H1 (cell line): ENCODE results near the gene DEK. TPM values are rescaled to one million over a fixed set of nuclear protein-coding genes. Genes with fewer than 3 reads are reported as not detected.

Source experiments
- CTCF ChIA-PET: fragments of 300-600 bp; sonication (Branson Sonifier 250); formaldehyde crosslinking; loops from one replicate; lab custom pipeline; 2021; ENCODE audit not compliant: partially characterized antibody; lab: Charles Lee
- POLR2A ChIA-PET: fragments of 300-600 bp; sonication (Branson Sonifier 250); formaldehyde crosslinking; loops from one replicate; lab custom pipeline; 2021; ENCODE audit warnings: inconsistent platforms; ENCODE audit not compliant: partially characterized antibody; lab: Charles Lee
- DNase-seq, 2 experiments: peaks; one replicate each; pipeline versions ENCODE4 v3.0.0 to v3.0.0-alpha.2; 2010 to 2022; ENCODE audit warnings: low spot score in 2 of 2, low read depth in 1 of 2, mixed read lengths in 1 of 2
- FAIRE-seq: peaks from 2 replicates; lab custom pipeline; 2011; peaks lifted over from hg19 to GRCh38; lab: Jason Lieb, UNC
- H2AFZ ChIP-seq: 2 replicates; pipeline ENCODE4 v1.8.1; 2012; ENCODE audit warnings: low read length, inconsistent platforms
- H2AK5ac ChIP-seq: 2 replicates; pipeline ENCODE4 v1.6.1; 2013; ENCODE audit warnings: low read depth, low read length
- H2BK120ac ChIP-seq: replicated peaks from 2 replicates; pipeline ENCODE3; 2013; ENCODE audit warnings: low read depth, low read length, inconsistent platforms
- H2BK12ac ChIP-seq: 2 replicates; pipeline ENCODE4 v1.6.1; 2013; ENCODE audit warnings: low read depth, low read length
- H2BK15ac ChIP-seq: 2 replicates; pipeline ENCODE4 v1.6.1; 2013; ENCODE audit warnings: low read length
- H2BK20ac ChIP-seq: 2 replicates; pipeline ENCODE4 v1.6.1; 2013; ENCODE audit warnings: low read length
- H2BK5ac ChIP-seq: 2 replicates; pipeline ENCODE4 v1.6.1; 2013; ENCODE audit warnings: low read depth, low read length
- H3K14ac ChIP-seq: 2 replicates; pipeline ENCODE4 v1.6.1; 2013; ENCODE audit warnings: inconsistent platforms; ENCODE audit not compliant: insufficient read length
- H3K18ac ChIP-seq: 2 replicates; pipeline ENCODE4 v1.6.1; 2013; ENCODE audit warnings: low read length; ENCODE audit errors: extremely low read depth
- H3K23ac ChIP-seq: 2 replicates; pipeline ENCODE4 v1.6.1; 2013; ENCODE audit warnings: inconsistent platforms; ENCODE audit not compliant: insufficient read length
- H3K23me2 ChIP-seq: 2 replicates; pipeline ENCODE4 v1.6.1; 2013; ENCODE audit warnings: low read depth, low read length
- H3K27ac ChIP-seq: 2 replicates; pipeline ENCODE4 v1.6.1; 2011; ENCODE audit warnings: low read depth, low read length, inconsistent platforms
- H3K27me3 ChIP-seq, 4 experiments: replicated peaks in 1 of 4; 1 replicate in 1 of 4; 2 replicates in 3 of 4; pipeline versions ENCODE4 v1.6.1 to v1.8.1; 2011 to 2013; ENCODE audit warnings: low read length in 3 of 4, mild to moderate bottlenecking in 3 of 4, inconsistent platforms in 2 of 4, mixed read lengths in 2 of 4, moderate library complexity in 1 of 4; ENCODE audit not compliant: control insufficient read depth in 3 of 4, insufficient read depth in 3 of 4; ENCODE audit errors: extremely low read depth in 1 of 4
- H3K36me3 ChIP-seq, 4 experiments: 2 replicates each; pipeline versions ENCODE4 v1.6.1 to v1.8.1; 2011 to 2013; ENCODE audit warnings: mild to moderate bottlenecking in 4 of 4, low read length in 3 of 4, moderate library complexity in 2 of 4, control low read depth in 1 of 4, inconsistent platforms in 1 of 4; ENCODE audit not compliant: insufficient read depth in 4 of 4, control insufficient read depth in 2 of 4
- H3K4ac ChIP-seq: replicated peaks from 2 replicates; pipeline ENCODE3; 2013; ENCODE audit warnings: low read length, low read depth, mixed read lengths, inconsistent platforms; ENCODE audit not compliant: insufficient read length
- H3K4me1 ChIP-seq, 4 experiments: replicated peaks in 1 of 4; 1 replicate in 1 of 4; 2 replicates in 3 of 4; pipeline versions ENCODE4 v1.6.1 to v1.8.1; 2011 to 2013; ENCODE audit warnings: low read length in 3 of 4, inconsistent platforms in 2 of 4, mixed read lengths in 1 of 4; ENCODE audit not compliant: insufficient read depth in 4 of 4, control insufficient read depth in 3 of 4
- H3K4me2 ChIP-seq, 2 experiments: 2 replicates each; pipeline versions ENCODE4 v1.6.1 to v1.8.1; 2011 to 2013; ENCODE audit warnings: low read depth in 2 of 2, low read length in 2 of 2, control low read depth in 1 of 2, inconsistent platforms in 1 of 2, mild to moderate bottlenecking in 1 of 2; ENCODE audit not compliant: insufficient read depth in 1 of 2
- H3K4me3 ChIP-seq, 4 experiments: fragments of 200-600, 300-600 bp in 1 of 4; sonication (generic), shearing (Covaris generic), sonication (Bioruptor Twin) in 1 of 4; 2 replicates each; pipeline versions ENCODE4 v1.5.1 to v1.8.1; 2011 to 2016; ENCODE audit warnings: low read length in 4 of 4, low read depth in 3 of 4, control low read depth in 2 of 4, inconsistent platforms in 2 of 4, mild to moderate bottlenecking in 2 of 4, mixed read lengths in 1 of 4, moderate library complexity in 1 of 4; ENCODE audit not compliant: insufficient read depth in 2 of 4; ENCODE audit errors: extremely low read depth in 1 of 4
- H3K56ac ChIP-seq: replicated peaks from 2 replicates; pipeline ENCODE3; 2013; ENCODE audit warnings: low read depth, mild to moderate bottlenecking, mixed read lengths, low read length, inconsistent platforms; ENCODE audit not compliant: insufficient read length
- H3K79me1 ChIP-seq: 2 replicates; pipeline ENCODE4 v1.6.1; 2013; ENCODE audit warnings: low read depth, low read length, control low read depth
- H3K79me2 ChIP-seq, 2 experiments: 2 replicates each; pipeline versions ENCODE4 v1.6.1 to v1.8.1; 2012 to 2013; ENCODE audit warnings: low read length in 2 of 2, mild to moderate bottlenecking in 2 of 2, inconsistent platforms in 1 of 2; ENCODE audit not compliant: insufficient read depth in 2 of 2, control insufficient read depth in 1 of 2
- H3K9ac ChIP-seq, 4 experiments: replicated peaks in 1 of 4; 1 replicate in 1 of 4; 2 replicates in 3 of 4; pipeline versions ENCODE4 v1.6.1 to v1.8.1; 2011 to 2013; ENCODE audit warnings: low read depth in 3 of 4, low read length in 3 of 4, control low read depth in 2 of 4, mild to moderate bottlenecking in 2 of 4, moderate library complexity in 2 of 4, inconsistent platforms in 1 of 4; ENCODE audit errors: extremely low read depth in 1 of 4
- H3K9me3 ChIP-seq, 2 experiments: 2 replicates each; pipeline versions ENCODE4 v1.6.1 to v1.8.1; 2012 to 2013; ENCODE audit warnings: mild to moderate bottlenecking in 2 of 2, moderate library complexity in 2 of 2, control low read depth in 1 of 2, inconsistent platforms in 1 of 2, low read depth in 1 of 2, low read length in 1 of 2, mixed read lengths in 1 of 2; ENCODE audit not compliant: insufficient read depth in 2 of 2
- H4K20me1 ChIP-seq, 2 experiments: replicated peaks in 1 of 2; 2 replicates each; pipeline versions ENCODE3 to v1.8.1; 2011 to 2013; ENCODE audit warnings: inconsistent platforms in 2 of 2, low read length in 2 of 2, mild to moderate bottlenecking in 1 of 2; ENCODE audit not compliant: insufficient read depth in 2 of 2, control insufficient read depth in 1 of 2
- H4K5ac ChIP-seq: 2 replicates; pipeline ENCODE4 v1.6.1; 2013; ENCODE audit warnings: low read length, low read depth, mixed read lengths, inconsistent platforms; ENCODE audit not compliant: insufficient read length
- H4K8ac ChIP-seq: 2 replicates; pipeline ENCODE4 v1.8.0; 2013; ENCODE audit warnings: mild to moderate bottlenecking, moderate library complexity, low read length, inconsistent platforms; ENCODE audit not compliant: insufficient read depth; ENCODE audit errors: extremely low read depth
- H4K91ac ChIP-seq: replicated peaks from 2 replicates; pipeline ENCODE3; 2013; ENCODE audit warnings: low read length, mixed read lengths, inconsistent platforms; ENCODE audit not compliant: insufficient read length
- CHD2 ChIP-seq: IDR thresholded peaks from 2 replicates; pipeline ENCODE4 v1.6.1; 2012; ENCODE audit warnings: low read length, improper control_type of control experiment
- CTBP2 ChIP-seq: IDR thresholded peaks from 2 replicates; pipeline ENCODE4 v1.7.0; 2011; ENCODE audit warnings: borderline replicate concordance, mild to moderate bottlenecking, moderate library complexity, mixed read lengths, low read length; ENCODE audit not compliant: insufficient read depth, insufficient read length
- KDM5A ChIP-seq: fragments of 200-600 bp; IDR thresholded peaks from 2 replicates; pipeline ENCODE4 v1.7.1; 2012; ENCODE audit warnings: mild to moderate bottlenecking, low read length, inconsistent platforms, mixed read lengths
- PHF8 ChIP-seq: fragments of 200-600 bp; sonication (generic); conservative IDR thresholded peaks from 2 replicates; pipeline ENCODE4 v1.7.1; 2012; ENCODE audit warnings: low read depth, mild to moderate bottlenecking, inconsistent platforms, low read length, moderate library complexity
- RXRA ChIP-seq: IDR thresholded peaks from 2 replicates; pipeline ENCODE4 v1.6.1; 2011; ENCODE audit warnings: low read depth, mild to moderate bottlenecking, low read length, moderate library complexity; ENCODE audit not compliant: insufficient read depth
- polyA plus RNA-seq, 7 experiments: library from polyadenylated mRNA; depleted of rRNA in 3 of 7; stranded (reverse) in 5 of 7; unstranded in 2 of 7; fragments of >200 nt in 5 of 7; fragments of 200-250 nt in 2 of 7; gene quantifications; 1 replicate in 5 of 7; 2 replicates in 1 of 7; 4 replicates in 1 of 7; pipeline versions ENCODE4 v1.2.1 to v1.2.3, GENCODE V29; 2011 to 2013; ENCODE audit warnings: missing spikeins in 2 of 7, mixed read lengths in 2 of 7
- total RNA-seq: library from RNA; stranded (reverse); fragmentation: NEBNext Ultra II Directional; extraction: Animal tissue kit (Norgen Biotek cat#: 25700); gene quantifications from 2 replicates; pipeline ENCODE4 v1.2.1, GENCODE V29; 2021

The DEK gene
- total and polyA plus RNA-seq, 2 of the 8 experiments (the other 6 are each of a cell fraction or from before 2014, with no cell fraction given): 40.0 to 228 TPM

- Histone ChIP-seq H4K91ac (no peak overlapping the region), H3K18ac (no peak overlapping the region), H2BK5ac (no peak overlapping the region), H3K9me3 (peaks cover 7 to 13% of the 10 kb centered on the region in 2 experiments; a peak in 2 of 4 replicates), H3K4me1 (no peaks in the 10 kb centered on the region), H3K23me2 (0 out of 2 replicates have a peak, but pooled peaks cover 1% of the 10 kb centered on the region), H2AFZ (no peak overlapping the region), H4K8ac (no peak overlapping the region), H3K23ac (no peak overlapping the region), H3K4me2 (no peak overlapping the region), H3K14ac (no peak overlapping the region), H3K27ac (no peak overlapping the region), H3K79me2 (no peaks in the 10 kb centered on the region), H3K36me3 (no peaks in the 10 kb centered on the region), H2BK120ac (no peak overlapping the region), H4K5ac (no peak overlapping the region), H3K79me1 (no peaks in the 10 kb centered on the region), H3K9ac (no peak overlapping the region), H3K4me3 (no peak overlapping the region), H2BK12ac (no peak overlapping the region), H2AK5ac (no peak overlapping the region), H3K56ac (no peak overlapping the region), H4K20me1 (no peaks in the 10 kb centered on the region), H2BK20ac (no peak overlapping the region), H2BK15ac (no peak overlapping the region), H3K27me3 (no peaks in the 10 kb centered on the region), H3K4ac (no peak overlapping the region)
- no peak for TF ChIP-seq PHF8
- TF ChIP-seq KDM5A: no peak
- TF ChIP-seq CHD2: no peak
- no peak for TF ChIP-seq CTBP2
- TF ChIP-seq RXRA: no peak
- no peak for FAIRE-seq
- ChIA-PET CTCF (interaction anchor here (1.3 to 3.5 kb wide), 3 partner anchors 9 to 191 kb away, joined by 3 to 18 read pairs (median 6); no protein-coding TSS in a partner anchor), POLR2A (no interaction called here)
- no peak for DNase-seq
These were observed 48.0 kb upstream of the DEK start for GRCh38 chr6:18312368-18312767.
